HFFc6 (cell line): ENCODE measurements around the gene PSD4. TPM values are rescaled to one million over a fixed set of nuclear protein-coding genes. Genes with fewer than 3 reads are reported as not detected.

ENCODE experiments used
- DNase-seq: peaks from one replicate; pipeline ENCODE4 v3.0.0-alpha.2; 2018
- H3K27ac Mint-ChIP-seq: 2 replicates; pipeline ENCODE4 v1.8.0; 2020; ENCODE audit warnings: mild to moderate bottlenecking, mixed read lengths
- H3K27me3 Mint-ChIP-seq: 2 replicates; pipeline ENCODE4 v1.8.0; 2021; ENCODE audit warnings: mild to moderate bottlenecking, moderate library complexity, mixed read lengths; ENCODE audit not compliant: insufficient read depth
- H3K36me3 Mint-ChIP-seq: 2 replicates; pipeline ENCODE4 v1.8.0; 2021; ENCODE audit warnings: low read depth, mixed read lengths
- H3K4me1 Mint-ChIP-seq: 2 replicates; pipeline ENCODE4 v1.8.0; 2020; ENCODE audit warnings: low read depth, mixed read lengths
- H3K4me3 Mint-ChIP-seq: 2 replicates; pipeline ENCODE4 v1.8.0; 2020; ENCODE audit warnings: mild to moderate bottlenecking, moderate library complexity, mixed read lengths
- H3K9me3 Mint-ChIP-seq: 2 replicates; pipeline ENCODE4 v1.8.0; 2020; ENCODE audit warnings: mild to moderate bottlenecking, mixed read lengths
- total RNA-seq, 6 experiments: library from RNA; stranded (reverse); fragmentation: NEBNext Ultra II Directional; extraction: Animal tissue kit (Norgen Biotek cat#: 25700); gene quantifications; 2 replicates in 1 of 6; 3 replicates in 5 of 6; pipeline ENCODE4 v1.2.3, GENCODE V29; 2021
- TF ChIP-seq, protein P1 (sequence below): fragments of 200-600 bp; sonication (generic); IDR thresholded peaks from 2 replicates; pipeline ENCODE4 v1.5.0; 2021; ENCODE audit warnings: antibody characterized with exemption, mild to moderate bottlenecking

Gene PSD4
- total RNA-seq, 6 experiments from 2014 or later, result 0.76 to 1.8 (median 1.1) TPM

DNA sequence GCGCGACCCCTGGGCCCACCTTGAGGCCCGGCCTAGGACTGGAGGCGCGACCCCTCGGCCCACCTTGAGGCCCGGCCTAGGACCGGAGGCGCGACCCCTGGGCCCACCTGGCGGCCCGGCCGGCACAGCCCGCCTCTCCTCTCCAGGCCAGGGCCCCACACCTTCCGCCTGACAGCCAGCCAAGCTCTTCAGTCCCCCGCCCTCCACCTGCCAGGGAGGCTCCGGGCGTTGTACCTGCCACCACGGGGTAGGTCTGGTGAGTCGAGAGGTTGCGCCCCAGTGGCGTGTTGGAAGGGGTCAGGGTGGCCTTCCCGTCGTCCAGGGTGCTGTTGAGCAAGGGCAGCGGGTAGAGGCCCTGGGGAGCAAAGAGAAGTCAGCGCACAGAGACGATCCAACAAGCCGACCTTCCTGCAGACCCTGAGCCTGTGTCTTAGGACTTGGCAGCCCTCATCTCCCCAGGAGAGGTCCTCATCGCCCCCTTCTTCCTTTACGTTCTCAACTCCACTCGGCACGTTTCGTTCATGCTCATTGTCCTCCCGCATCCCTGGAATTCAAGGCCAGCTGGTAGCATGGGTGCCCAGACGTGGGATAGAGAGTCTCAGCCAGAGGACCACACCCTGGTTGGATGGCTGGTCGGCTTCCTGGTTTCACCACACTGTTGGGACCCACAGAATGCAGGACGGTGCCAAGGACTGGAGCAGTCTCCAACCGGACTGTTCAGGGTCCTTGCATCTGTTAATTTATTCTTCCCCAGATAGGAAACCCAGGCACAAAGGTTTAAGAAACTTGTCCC is 62.8 kb downstream of the PSD4 start:
- no peaks in the 10 kb centered on the region for H3K9me3 Mint-ChIP-seq
- peaks cover 45% of the 10 kb centered on the region for H3K4me1 Mint-ChIP-seq
- DNase-seq, result no peak
- peak overlapping the region; percentile 83 for H3K4me3 Mint-ChIP-seq
- peak overlapping the region; percentile 52; the same call in 1 of the 2 replicates for H3K27ac Mint-ChIP-seq
- TF ChIP-seq, protein P1, sequence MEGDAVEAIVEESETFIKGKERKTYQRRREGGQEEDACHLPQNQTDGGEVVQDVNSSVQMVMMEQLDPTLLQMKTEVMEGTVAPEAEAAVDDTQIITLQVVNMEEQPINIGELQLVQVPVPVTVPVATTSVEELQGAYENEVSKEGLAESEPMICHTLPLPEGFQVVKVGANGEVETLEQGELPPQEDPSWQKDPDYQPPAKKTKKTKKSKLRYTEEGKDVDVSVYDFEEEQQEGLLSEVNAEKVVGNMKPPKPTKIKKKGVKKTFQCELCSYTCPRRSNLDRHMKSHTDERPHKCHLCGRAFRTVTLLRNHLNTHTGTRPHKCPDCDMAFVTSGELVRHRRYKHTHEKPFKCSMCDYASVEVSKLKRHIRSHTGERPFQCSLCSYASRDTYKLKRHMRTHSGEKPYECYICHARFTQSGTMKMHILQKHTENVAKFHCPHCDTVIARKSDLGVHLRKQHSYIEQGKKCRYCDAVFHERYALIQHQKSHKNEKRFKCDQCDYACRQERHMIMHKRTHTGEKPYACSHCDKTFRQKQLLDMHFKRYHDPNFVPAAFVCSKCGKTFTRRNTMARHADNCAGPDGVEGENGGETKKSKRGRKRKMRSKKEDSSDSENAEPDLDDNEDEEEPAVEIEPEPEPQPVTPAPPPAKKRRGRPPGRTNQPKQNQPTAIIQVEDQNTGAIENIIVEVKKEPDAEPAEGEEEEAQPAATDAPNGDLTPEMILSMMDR, result no peak
- H3K36me3 Mint-ChIP-seq, result peaks cover 3% of the 10 kb centered on the region; the same call in 1 of the 2 replicates
- no peaks in the 10 kb centered on the region for H3K27me3 Mint-ChIP-seq

DNA sequence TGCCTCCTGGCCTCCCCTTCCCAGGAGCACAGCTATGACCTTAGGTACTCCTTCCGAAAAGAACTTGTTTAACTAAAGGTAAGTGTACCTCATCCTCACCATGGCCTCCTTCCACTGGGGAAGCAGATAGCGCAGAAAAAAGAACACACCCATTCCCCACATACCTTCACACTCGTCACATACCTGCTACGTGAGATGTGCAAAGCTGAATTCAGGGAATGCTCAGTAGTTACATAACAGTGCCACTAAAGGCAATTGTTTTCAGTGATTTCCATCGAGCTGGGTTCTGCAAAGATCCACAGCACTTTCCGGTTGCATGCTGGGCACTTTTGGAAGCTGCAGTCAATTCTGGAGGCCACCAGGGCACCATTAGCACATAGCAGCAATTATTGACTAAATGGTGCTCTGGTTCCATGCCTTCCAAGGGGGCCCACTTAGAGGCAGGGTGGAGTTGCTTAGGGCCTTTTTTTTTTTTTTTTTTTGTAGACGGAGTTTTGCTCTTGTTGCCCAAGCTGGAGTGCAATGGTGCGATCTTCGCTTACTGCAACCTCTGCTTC is 63.9 kb downstream of the PSD4 start:
- Mint-ChIP-seq H3K4me1 (peaks cover 56% of the 10 kb centered on the region), H3K9me3 (no peaks in the 10 kb centered on the region), H3K36me3 (peaks cover 8% of the 10 kb centered on the region; the same call in 1 of the 2 replicates), H3K27ac (no peak overlapping the region; the same call in 1 of the 2 replicates), H3K27me3 (no peaks in the 10 kb centered on the region; the same call in 1 of the 2 replicates), H3K4me3 (peak overlapping the region; percentile 83; the same call in 1 of the 2 replicates)
- no peak for DNase-seq
- TF ChIP-seq, protein P1, result no peak

DNA sequence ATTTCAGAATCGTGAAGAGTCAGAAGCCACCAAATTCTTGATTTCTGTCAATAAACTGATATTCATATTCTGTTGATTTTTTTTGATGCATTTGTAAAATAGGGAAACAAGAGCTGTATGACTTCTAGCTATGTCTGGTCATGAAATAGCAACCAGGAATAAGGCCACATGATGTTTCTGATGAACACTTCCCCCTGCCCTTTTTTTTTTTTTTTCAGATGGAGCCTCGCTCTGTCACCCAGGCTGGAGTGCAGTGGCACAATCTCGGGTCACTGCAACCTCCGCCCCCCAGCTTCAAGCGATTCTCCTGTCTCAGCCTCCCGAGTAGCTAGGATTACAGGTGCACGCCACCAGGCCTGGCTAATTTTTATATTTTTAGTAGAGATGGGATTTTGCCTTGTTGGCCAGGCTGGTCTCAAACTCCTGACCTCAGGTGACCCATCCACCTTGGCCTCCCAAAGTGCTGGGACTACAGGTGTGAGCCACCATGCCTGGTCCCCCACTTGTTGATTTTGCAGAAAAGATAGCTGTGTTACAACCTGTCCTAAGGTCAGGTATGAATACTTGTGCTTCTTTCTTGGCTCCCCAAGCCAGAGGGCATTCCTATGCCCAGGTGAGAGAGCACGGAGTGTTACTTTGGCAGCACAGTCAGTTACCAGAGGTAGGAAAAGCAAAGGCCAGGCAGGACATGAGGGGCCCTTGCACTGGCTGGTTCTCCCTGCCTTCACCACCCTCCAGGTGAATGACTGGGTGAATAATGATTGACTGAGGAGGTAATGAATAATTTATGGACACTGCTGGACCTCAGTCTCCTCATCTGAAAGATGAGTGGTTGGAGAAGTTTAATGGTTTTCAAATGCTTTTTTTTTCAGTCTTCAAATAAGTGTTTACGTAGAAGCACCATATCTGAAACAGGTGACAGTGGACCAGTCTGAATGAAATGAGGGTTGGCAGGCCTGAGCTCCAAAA is 65.4 kb downstream of the PSD4 start:
- H3K4me1 Mint-ChIP-seq, result peaks cover 66% of the 10 kb centered on the region
- no peak overlapping the region; the same call in 1 of the 2 replicates for H3K4me3 Mint-ChIP-seq
- H3K36me3 Mint-ChIP-seq, result peaks cover 13% of the 10 kb centered on the region; the same call in 1 of the 2 replicates
- no peaks in the 10 kb centered on the region; the same call in 1 of the 2 replicates for H3K27me3 Mint-ChIP-seq
- H3K27ac Mint-ChIP-seq, result no peak overlapping the region
- DNase-seq, result no peak
- TF ChIP-seq, protein P1, result no peak
- H3K9me3 Mint-ChIP-seq, result no peaks in the 10 kb centered on the region

DNA sequence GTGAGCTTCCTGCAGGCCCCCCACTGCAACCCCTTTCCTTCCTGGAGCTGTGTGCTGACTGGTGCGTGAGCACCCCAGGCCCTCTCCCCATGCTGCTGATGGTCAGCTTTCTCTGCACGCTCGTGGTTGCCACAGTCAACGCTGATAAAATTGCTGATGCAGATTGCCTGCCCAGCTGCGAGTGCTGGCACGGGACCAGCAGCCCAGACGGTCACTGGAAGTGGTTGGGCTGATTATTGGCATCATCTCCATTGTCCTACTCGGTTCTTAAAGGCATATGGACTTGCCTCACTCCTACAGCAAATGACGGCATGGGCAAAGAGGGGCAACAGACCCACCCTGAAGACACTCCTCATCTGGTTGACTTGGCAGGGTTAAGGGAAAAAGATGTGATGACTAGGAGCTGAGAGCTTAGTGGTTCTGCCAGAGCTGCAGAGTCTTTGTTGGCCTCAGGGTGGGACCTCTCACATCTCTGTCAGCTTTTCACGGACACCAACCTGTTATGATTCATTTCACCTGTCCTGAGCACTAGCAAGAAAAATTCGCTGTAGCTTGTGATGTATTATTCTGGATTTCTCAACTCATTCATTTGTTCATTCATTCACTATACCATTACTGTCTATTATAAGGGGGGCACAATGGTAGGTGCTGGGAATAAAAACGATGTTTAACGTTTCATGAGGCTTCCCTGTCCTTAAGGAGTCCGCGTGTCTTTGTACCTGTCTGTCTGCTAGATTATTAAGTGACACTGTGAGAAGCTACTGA is 66.6 kb downstream of the PSD4 start:
- peaks cover 60% of the 10 kb centered on the region for H3K4me1 Mint-ChIP-seq
- peaks cover 13% of the 10 kb centered on the region; the same call in 1 of the 2 replicates for H3K36me3 Mint-ChIP-seq
- peak; percentile 88 for DNase-seq
- peak overlapping the region; percentile 75 for H3K4me3 Mint-ChIP-seq
- TF ChIP-seq, protein P1, result peak; percentile 18; the same call in 1 of the 2 replicates
- no peaks in the 10 kb centered on the region for H3K9me3 Mint-ChIP-seq
- no peaks in the 10 kb centered on the region; the same call in 1 of the 2 replicates for H3K27me3 Mint-ChIP-seq
- peak overlapping the region; percentile 96 for H3K27ac Mint-ChIP-seq
